Hepatocyte (in vitro differentiated cells): ENCODE data around the gene BEND3. TPM values are rescaled to one million over a fixed set of nuclear protein-coding genes. Genes with fewer than 3 reads are reported as not detected.

ENCODE experiments used
- DNase-seq: peaks from one replicate; pipeline ENCODE4 v3.0.0-alpha.2; 2016; ENCODE audit warnings: low spot score
- H2AFZ ChIP-seq: fragments of 200-600 bp; sonication (generic); 2 replicates; pipeline ENCODE4 v1.6.0; 2016; ENCODE audit warnings: antibody characterized with exemption, mild to moderate bottlenecking
- H3K27ac ChIP-seq: fragments of 200-600 bp; sonication (generic); 2 replicates; pipeline ENCODE4 v1.5.1; 2016; ENCODE audit warnings: mild to moderate bottlenecking
- H3K27me3 ChIP-seq: fragments of 200-600 bp; sonication (generic); 2 replicates; pipeline ENCODE4 v1.6.1; 2016
- H3K36me3 ChIP-seq: fragments of 200-600 bp; sonication (generic); replicated peaks from 2 replicates; pipeline ENCODE4 v1.5.1; 2016; ENCODE audit warnings: low read depth; ENCODE audit not compliant: insufficient read depth
- H3K4me1 ChIP-seq: fragments of 200-600 bp; sonication (generic); 2 replicates; pipeline ENCODE4 v1.5.1; 2016; ENCODE audit warnings: mild to moderate bottlenecking, moderate library complexity; ENCODE audit not compliant: insufficient read depth
- H3K4me2 ChIP-seq: fragments of 200-600 bp; sonication (generic); 2 replicates; pipeline ENCODE4 v1.6.0; 2016
- H3K4me3 ChIP-seq: fragments of 200-600 bp; sonication (generic); 2 replicates; pipeline ENCODE4 v1.5.1; 2016; ENCODE audit warnings: mild to moderate bottlenecking
- H3K79me2 ChIP-seq: fragments of 200-600 bp; sonication (generic); 2 replicates; pipeline ENCODE4 v1.6.0; 2017; ENCODE audit warnings: mild to moderate bottlenecking
- H3K9me2 ChIP-seq: fragments of 200-600 bp; sonication (generic); replicated peaks from 2 replicates; pipeline ENCODE4 v1.6.0; 2017; ENCODE audit warnings: mild to moderate bottlenecking; ENCODE audit not compliant: insufficient read depth
- H3K9me3 ChIP-seq: fragments of 200-600 bp; sonication (generic); 2 replicates; pipeline ENCODE4 v1.5.1; 2016; ENCODE audit warnings: low read depth, mild to moderate bottlenecking
- H4K20me1 ChIP-seq: fragments of 200-600 bp; sonication (generic); 2 replicates; pipeline ENCODE4 v1.6.0; 2016; ENCODE audit warnings: mild to moderate bottlenecking; ENCODE audit not compliant: insufficient read depth, poor library complexity, severe bottlenecking
- CTCF ChIP-seq: fragments of 200-600 bp; sonication (generic); IDR thresholded peaks from 2 replicates; pipeline ENCODE4 v1.5.1; 2016; ENCODE audit warnings: antibody characterized with exemption, mild to moderate bottlenecking; ENCODE audit not compliant: poor library complexity
- EZH2 ChIP-seq: fragments of 200-600 bp; sonication (generic); IDR thresholded peaks from 2 replicates; pipeline ENCODE4 v1.6.1; 2016; ENCODE audit warnings: antibody characterized with exemption, mild to moderate bottlenecking, borderline replicate concordance
- EZH2phosphoT487 ChIP-seq: fragments of 200-600 bp; sonication (generic); IDR thresholded peaks from one replicate; pipeline ENCODE4 v1.6.1; 2018; ENCODE audit warnings: antibody characterized with exemption, mild to moderate bottlenecking, low read depth, moderate library complexity; ENCODE audit not compliant: unreplicated experiment, severe bottlenecking
- WGBS: methylation state at CpG from one replicate; pipeline ENCODE4 v1.1.6; 2016; ENCODE audit warnings: low lambda C conversion rate; ENCODE audit errors: missing lambda C conversion rate; 5-methylcytosine and 5-hydroxymethylcytosine counted together
- polyA plus RNA-seq: library from polyadenylated mRNA; unstranded; fragments of >200 nt; fragmentation: Nextera tagmentation; extraction: Ambion mirVana; gene quantifications from 2 replicates; pipeline ENCODE4 v1.2.1, GENCODE V29; 2016
- total RNA-seq: library from RNA; depleted of rRNA; stranded (reverse); fragments of >200 nt; gene quantifications from 2 replicates; pipeline ENCODE4 v1.2.3, GENCODE V29; 2014

Gene BEND3
- total and polyA plus RNA-seq, 2 experiments from 2014 or later, result 2.7 to 5.7 TPM

DNA sequence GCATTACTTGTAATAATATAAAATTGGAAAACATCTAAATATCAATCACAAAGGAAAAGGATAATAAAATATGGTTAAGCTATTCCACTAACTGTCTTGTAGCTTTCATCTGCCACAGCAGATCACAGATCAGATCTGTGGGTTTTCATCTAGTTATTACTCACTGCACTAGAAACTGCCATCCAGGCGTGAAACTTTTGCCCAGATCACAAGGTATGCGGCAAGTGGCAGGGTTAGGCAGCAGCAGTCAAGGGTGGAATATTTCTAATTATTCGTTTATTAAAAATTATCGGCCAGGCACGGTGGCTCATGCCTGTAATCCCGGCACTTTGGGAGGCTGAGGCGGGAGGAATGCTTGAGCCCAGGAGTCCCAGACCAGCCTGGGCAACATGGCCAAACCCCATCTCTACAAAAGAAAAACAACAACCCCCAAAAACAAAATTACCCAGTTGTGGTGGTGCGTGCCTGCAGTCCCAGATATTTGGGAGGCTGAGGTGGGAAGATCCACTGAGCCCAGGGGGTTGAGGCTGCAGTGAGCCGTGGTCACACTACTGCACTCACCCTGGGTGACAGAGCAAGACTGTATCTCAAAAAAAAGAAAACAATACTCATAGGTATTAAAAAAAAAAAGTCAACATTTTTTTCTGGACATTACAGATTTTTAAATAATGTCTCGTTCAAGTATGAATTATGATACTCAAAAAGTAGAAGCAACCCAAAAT lies 32.1 kb downstream of the BEND3 start:
- 93% methylated on average over 10 of the region's 10 CpGs for WGBS
- Histone ChIP-seq H3K36me3 (no peaks in the 10 kb centered on the region), H3K9me3 (no peaks in the 10 kb centered on the region), H3K27me3 (no peaks in the 10 kb centered on the region), H2AFZ (no peak overlapping the region), H3K9me2 (no peaks in the 10 kb centered on the region), H4K20me1 (no peaks in the 10 kb centered on the region), H3K4me1 (no peaks in the 10 kb centered on the region), H3K79me2 (no peaks in the 10 kb centered on the region), H3K4me2 (no peak overlapping the region), H3K27ac (no peak overlapping the region), H3K4me3 (no peak overlapping the region)
- TF ChIP-seq CTCF, result no peak
- TF ChIP-seq EZH2, result no peak
- no peak for TF ChIP-seq EZH2phosphoT487
- no peak for DNase-seq

DNA sequence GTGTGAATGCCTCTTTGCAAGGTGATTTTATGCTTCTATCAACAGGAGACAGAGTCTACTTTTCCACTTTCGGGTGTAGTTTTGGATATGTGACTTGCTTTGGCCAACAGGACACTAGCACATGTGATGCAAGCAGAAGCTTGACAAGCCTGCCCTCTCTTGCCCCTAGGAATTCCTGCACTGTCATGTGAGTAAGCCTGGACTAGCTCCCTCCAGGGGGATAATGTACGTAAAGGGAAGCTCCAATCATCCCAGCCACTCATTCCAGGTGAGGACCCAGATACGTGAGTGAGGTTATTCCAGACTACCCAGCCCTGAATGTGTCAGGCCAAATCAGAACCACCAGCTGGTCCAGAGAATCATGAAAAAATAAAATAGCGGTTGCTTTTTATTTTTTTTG lies 33.3 kb downstream of the BEND3 start:
- no peak overlapping the region for H2AFZ ChIP-seq
- no peaks in the 10 kb centered on the region for H3K79me2 ChIP-seq
- TF ChIP-seq EZH2phosphoT487 (no peak), EZH2 (no peak), CTCF (no peak)
- DNase-seq, result no peak
- no peaks in the 10 kb centered on the region for H3K9me2 ChIP-seq
- no peaks in the 10 kb centered on the region for H3K36me3 ChIP-seq
- H3K27me3 ChIP-seq, result no peaks in the 10 kb centered on the region
- no peak overlapping the region for H3K27ac ChIP-seq
- no peaks in the 10 kb centered on the region for H3K4me1 ChIP-seq
- H3K4me2 ChIP-seq, result no peak overlapping the region
- H3K4me3 ChIP-seq, result no peak overlapping the region
- 60% methylated on average over 4 of the region's 4 CpGs for WGBS
- no peaks in the 10 kb centered on the region for H3K9me3 ChIP-seq
- no peaks in the 10 kb centered on the region for H4K20me1 ChIP-seq

- Histone ChIP-seq H3K4me2 (no peak overlapping the region), H3K36me3 (no peaks in the 10 kb centered on the region), H4K20me1 (no peaks in the 10 kb centered on the region)
Observed at GRCh38 chr6:107080036-107080435, 35.3 kb downstream of the BEND3 start.

More at GRCh38 chr6:107080036-107080435, 35.3 kb downstream of the BEND3 start:
- no peaks in the 10 kb centered on the region for H3K9me2 ChIP-seq
- no peak overlapping the region for H3K4me3 ChIP-seq
- TF ChIP-seq EZH2 (no peak), CTCF (peak; percentile 18)
- H3K9me3 ChIP-seq, result no peaks in the 10 kb centered on the region
- no peaks in the 10 kb centered on the region for H3K4me1 ChIP-seq
- DNase-seq, result no peak
- WGBS, result 74% methylated on average over 5 of the region's 5 CpGs
- no peak overlapping the region for H3K27ac ChIP-seq
- no peak overlapping the region for H2AFZ ChIP-seq
- no peaks in the 10 kb centered on the region for H3K79me2 ChIP-seq
- no peaks in the 10 kb centered on the region for H3K27me3 ChIP-seq
